HCT116 (cell line): ENCODE results near the gene CBLB. TPM values are rescaled to one million over a fixed set of nuclear protein-coding genes. Genes with fewer than 3 reads are reported as not detected.

Experiments
- ATAC-seq: fragments of 200-7000 bp; cut with Tn5 transposase; 2 replicates; pipeline ENCODE4 v1.9.1; 2020; ENCODE audit warnings: mild to moderate bottlenecking, moderate library complexity
- BruUV-seq: library from RNA; stranded (reverse); fragments of 400-500 nt; replicated peaks from 2 replicates; lab custom pipeline; 2021; lab: Mats Ljungman, UMichigan
- CTCF ChIA-PET: fragments of 300-600 bp; sonication (Branson Sonifier 250); formaldehyde crosslinking; loops from one replicate; lab custom pipeline; 2021; ENCODE audit warnings: antibody characterized with exemption; lab: Charles Lee
- POLR2A ChIA-PET: fragments of 300-600, 350-600 bp; sonication (Branson Sonifier 250); formaldehyde crosslinking; loops from one replicate; lab custom pipeline; 2021; ENCODE audit warnings: antibody characterized with exemption; lab: Charles Lee
- RAD21 ChIA-PET, 2 experiments: fragments of 300-600 bp; sonication (Branson Sonifier 250); formaldehyde crosslinking; loops; one replicate each; lab custom pipeline; 2023; ENCODE audit warnings: low total read pairs in 2 of 2; ENCODE audit not compliant: uncharacterized antibody in 2 of 2, unreplicated experiment in 2 of 2, low non-redundant PET in 1 of 2; lab: Charles Lee
- DNase-seq: peaks from one replicate; pipeline ENCODE4 v3.0.0-alpha.2; 2010; ENCODE audit warnings: low read depth, low spot score
- H2AFZ ChIP-seq: fragments of 200-600 bp; shearing (Covaris generic), sonication (generic); 2 replicates; pipeline ENCODE4 v1.6.1; 2017; ENCODE audit warnings: low read depth, mixed run types, mixed read lengths, antibody characterized with exemption, low read length; ENCODE audit not compliant: poor library complexity, severe bottlenecking
- H3K27ac ChIP-seq: 2 replicates; pipeline ENCODE4 v1.5.1; 2012; ENCODE audit warnings: low read depth, low read length
- H3K27me3 ChIP-seq: fragments of 200-600 bp; sonication (generic); 2 replicates; pipeline ENCODE4 v1.6.1; 2016; ENCODE audit warnings: mixed run types, low read length, mixed read lengths; ENCODE audit not compliant: insufficient read depth
- H3K36me3 ChIP-seq, 2 experiments: fragments of 200-500 bp in 1 of 2; fragments of 200-600 bp in 1 of 2; sonication (Bioruptor generic) in 1 of 2; sonication (generic) in 1 of 2; 2 replicates each; pipeline versions ENCODE4 v1.5.1 to v1.6.1; 2014 to 2016; ENCODE audit warnings: low read length in 2 of 2, inconsistent platforms in 1 of 2, mixed read lengths in 1 of 2, mixed run types in 1 of 2; ENCODE audit not compliant: insufficient read depth in 2 of 2, control insufficient read depth in 1 of 2
- H3K4me1 ChIP-seq, 2 experiments: fragments of 200-600 bp in 1 of 2; sonication (generic) in 1 of 2; 2 replicates each; pipeline versions ENCODE4 v1.5.1 to v1.6.1; 2012 to 2017; ENCODE audit warnings: low read length in 2 of 2, inconsistent platforms in 1 of 2, mild to moderate bottlenecking in 1 of 2, mixed read lengths in 1 of 2, mixed run types in 1 of 2, moderate library complexity in 1 of 2; ENCODE audit not compliant: insufficient read depth in 2 of 2, control insufficient read depth in 1 of 2
- H3K4me2 ChIP-seq: fragments of 200-600 bp; sonication (generic); 2 replicates; pipeline ENCODE4 v1.6.1; 2017; ENCODE audit warnings: mixed run types, low read length, mixed read lengths
- H3K4me3 ChIP-seq, 2 experiments: fragments of 200-600 bp in 1 of 2; sonication (generic) in 1 of 2; replicated peaks in 1 of 2; 2 replicates each; pipeline ENCODE4 v1.5.1; 2011 to 2016; ENCODE audit warnings: low read length in 2 of 2, control low read depth in 1 of 2, low read depth in 1 of 2, mild to moderate bottlenecking in 1 of 2, mixed read lengths in 1 of 2, mixed run types in 1 of 2
- H3K79me2 ChIP-seq: fragments of 200-600 bp; sonication (generic); 2 replicates; pipeline ENCODE4 v1.6.1; 2017; ENCODE audit warnings: mild to moderate bottlenecking, mixed run types, low read length, moderate library complexity, mixed read lengths; ENCODE audit not compliant: insufficient read depth
- H3K9ac ChIP-seq: fragments of 200-600 bp; sonication (generic); 2 replicates; pipeline ENCODE4 v1.6.1; 2016; ENCODE audit warnings: low read length, mixed read lengths
- H3K9me2 ChIP-seq: fragments of 200-600 bp; sonication (generic), shearing (Covaris generic); 2 replicates; pipeline ENCODE4 v1.6.1; 2017; ENCODE audit warnings: mixed run types, mild to moderate bottlenecking, moderate library complexity; ENCODE audit not compliant: insufficient read depth
- H3K9me3 ChIP-seq, 2 experiments: fragments of 200-500 bp in 1 of 2; fragments of 200-600 bp in 1 of 2; sonication (Bioruptor generic) in 1 of 2; sonication (generic) in 1 of 2; 2 replicates each; pipeline ENCODE4 v1.6.1; 2014 to 2017; ENCODE audit warnings: low read length in 2 of 2, mixed read lengths in 2 of 2, inconsistent platforms in 1 of 2, low read depth in 1 of 2, mild to moderate bottlenecking in 1 of 2, mixed run types in 1 of 2, moderate library complexity in 1 of 2; ENCODE audit not compliant: control insufficient read depth in 1 of 2, insufficient read depth in 1 of 2
- H4K20me1 ChIP-seq: fragments of 200-600 bp; sonication (generic), shearing (Covaris generic); 2 replicates; pipeline ENCODE4 v1.6.1; 2017; ENCODE audit warnings: mixed run types, mild to moderate bottlenecking, moderate library complexity; ENCODE audit not compliant: insufficient read depth
- ATF3 ChIP-seq: IDR thresholded peaks from 2 replicates; pipeline ENCODE4 v1.6.1; 2012
- CBX3 ChIP-seq: IDR thresholded peaks from 2 replicates; pipeline ENCODE4 v1.6.1; 2012; ENCODE audit warnings: low read depth
- CEBPB ChIP-seq: IDR thresholded peaks from 2 replicates; pipeline ENCODE4 v1.6.1; 2012; ENCODE audit warnings: low read depth
- CTCF ChIP-seq, 3 experiments: fragments of 200-600 bp in 1 of 3; sonication (generic) in 1 of 3; IDR thresholded peaks in 2 of 3; conservative IDR thresholded peaks in 1 of 3; 2 replicates each; pipeline ENCODE4 v1.5.1; 2012 to 2017; ENCODE audit warnings: low read depth in 2 of 3, low read length in 2 of 3, antibody characterized with exemption in 1 of 3, borderline replicate concordance in 1 of 3, control low read depth in 1 of 3, mild to moderate bottlenecking in 1 of 3, mixed read lengths in 1 of 3, mixed run types in 1 of 3, moderate library complexity in 1 of 3; ENCODE audit not compliant: insufficient read depth in 1 of 3
- EGR1 ChIP-seq: IDR thresholded peaks from 2 replicates; pipeline ENCODE4 v1.6.1; 2012; ENCODE audit warnings: low read depth
- ELF1 ChIP-seq: IDR thresholded peaks from 2 replicates; pipeline ENCODE4 v1.6.1; 2012; ENCODE audit warnings: low read depth, borderline replicate concordance
- EZH2 ChIP-seq: fragments of 200-600 bp; sonication (generic); IDR thresholded peaks from 2 replicates; pipeline ENCODE4 v1.6.1; 2017; ENCODE audit warnings: antibody characterized with exemption, mixed run types
- EZH2phosphoT487 ChIP-seq: fragments of 200-600 bp; IDR thresholded peaks from 2 replicates; pipeline ENCODE4 v1.6.1; 2018; ENCODE audit warnings: antibody characterized with exemption, borderline replicate concordance
- JUND ChIP-seq: IDR thresholded peaks from 2 replicates; pipeline ENCODE4 v1.6.1; 2012
- POLR2A ChIP-seq: IDR thresholded peaks from 2 replicates; pipeline ENCODE4 v1.7.0; 2011; ENCODE audit warnings: borderline replicate concordance; ENCODE audit not compliant: insufficient read depth, insufficient read length; ENCODE audit errors: extremely low read depth
- POLR2AphosphoS5 ChIP-seq: IDR thresholded peaks from 2 replicates; pipeline ENCODE4 v1.6.1; 2011; ENCODE audit warnings: mild to moderate bottlenecking, low read depth, low read length, moderate library complexity
- RAD21 ChIP-seq: IDR thresholded peaks from 2 replicates; pipeline ENCODE4 v1.6.1; 2012; ENCODE audit warnings: low read depth, mild to moderate bottlenecking
- REST ChIP-seq: IDR thresholded peaks from 2 replicates; pipeline ENCODE4 v1.6.1; 2012; ENCODE audit warnings: low read depth
- SIN3A ChIP-seq: IDR thresholded peaks from 2 replicates; pipeline ENCODE4 v1.6.1; 2012; ENCODE audit warnings: low read depth
- SP1 ChIP-seq: IDR thresholded peaks from 2 replicates; pipeline ENCODE4 v1.6.1; 2012; ENCODE audit warnings: low read depth
- TCF7L2 ChIP-seq: IDR thresholded peaks from 2 replicates; pipeline ENCODE4 v1.7.0; 2011; ENCODE audit warnings: borderline replicate concordance, inconsistent platforms; ENCODE audit not compliant: insufficient read depth, insufficient read length; ENCODE audit errors: extremely low read depth
- ZBTB33 ChIP-seq: IDR thresholded peaks from 2 replicates; pipeline ENCODE4 v1.6.1; 2011; ENCODE audit warnings: mild to moderate bottlenecking, low read length, moderate library complexity; ENCODE audit not compliant: insufficient replicate concordance; ENCODE audit errors: extremely low read depth
- ZNF274 ChIP-seq: fragments of 200-500 bp; sonication (Bioruptor generic); IDR thresholded peaks from 2 replicates; pipeline ENCODE4 v1.6.1; 2014; ENCODE audit warnings: mild to moderate bottlenecking, low read depth, low read length, inconsistent platforms
- intact Hi-C: fragments of 100-400 bp; cut with micrococcal nuclease; formaldehyde crosslinking; loops from 2 replicates; pipeline ENCODE4 v1.10.0; 2022
- total RNA-seq: library from RNA; stranded (reverse); gene quantifications from one replicate; pipeline ENCODE4 v1.2.1, GENCODE V29; 2021; ENCODE audit not compliant: unreplicated experiment
- TF ChIP-seq, protein P1 (sequence below): IDR thresholded peaks from 2 replicates; pipeline ENCODE4 v1.6.1; 2012

The CBLB gene
- total RNA-seq, 1 experiment from 2014 or later, result 10.4 TPM

DNA sequence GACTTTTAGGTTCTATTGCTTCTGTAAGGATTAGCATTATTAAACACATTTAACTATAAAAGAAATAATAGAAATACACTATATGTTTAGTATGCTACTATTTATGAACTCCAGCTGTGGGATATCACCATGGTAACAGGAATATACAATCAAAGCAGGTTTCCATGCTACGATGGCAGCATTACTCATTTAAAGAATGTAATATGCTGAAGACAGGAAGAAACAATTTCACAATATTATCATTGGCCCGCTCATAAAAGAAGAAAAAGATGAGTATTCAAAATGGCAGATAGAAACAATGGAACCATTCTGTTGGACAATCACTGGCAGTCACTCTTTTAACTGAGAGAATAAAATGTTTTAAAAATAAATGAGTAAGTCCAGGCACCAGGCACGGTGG lies 153.4 kb downstream of the CBLB start:
- POLR2A ChIA-PET, result no interaction called here
- RAD21 ChIA-PET, result no interaction called here
- no peaks in the 10 kb centered on the region for H3K36me3 ChIP-seq

More for the DNA sequence above, 153.4 kb downstream of the CBLB start:
- H3K27ac ChIP-seq, result no peak overlapping the region
- H3K9me3 ChIP-seq, result no peaks in the 10 kb centered on the region
- H3K27me3 ChIP-seq, result no peaks in the 10 kb centered on the region
- CTCF ChIA-PET, result no interaction called here
- no TSS peak for BruUV-seq
- DNase-seq (no peak), ATAC-seq (no peak)
- intact Hi-C loops, result no loop called here
- no peaks in the 10 kb centered on the region for H3K9me2 ChIP-seq
- no peak overlapping the region for H2AFZ ChIP-seq
- H3K4me2 ChIP-seq, result no peak overlapping the region
- no peaks in the 10 kb centered on the region for H4K20me1 ChIP-seq
- TF ChIP-seq ELF1 (no peak), SIN3A (no peak), REST (no peak), EZH2 (no peak), SP1 (no peak), RAD21 (no peak), POLR2A (no peak), JUND (no peak), POLR2AphosphoS5 (no peak), ATF3 (no peak), TCF7L2 (no peak), CBX3 (no peak), CTCF (IDR thresholded peaks at IDR 0.05 in 2 of 3, conservative IDR thresholded peaks at IDR 0.05 in 1 of 3; ENCODE audit: borderline replicate concordance in 1 of 3, insufficient read depth in 1 of 3, low read depth in 2 of 3, low read length in 2 of 3) (no peak), CEBPB (no peak), ZNF274 (no peak), ZBTB33 (no peak), EGR1 (no peak), EZH2phosphoT487 (no peak)
- TF ChIP-seq, protein P1, sequence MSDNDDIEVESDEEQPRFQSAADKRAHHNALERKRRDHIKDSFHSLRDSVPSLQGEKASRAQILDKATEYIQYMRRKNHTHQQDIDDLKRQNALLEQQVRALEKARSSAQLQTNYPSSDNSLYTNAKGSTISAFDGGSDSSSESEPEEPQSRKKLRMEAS, result no peak
- no peak overlapping the region for H3K9ac ChIP-seq
- H3K4me1 ChIP-seq, result no peaks in the 10 kb centered on the region
- no peak overlapping the region for H3K4me3 ChIP-seq
- no peaks in the 10 kb centered on the region for H3K79me2 ChIP-seq
